HG03097 (cell line): ENCODE data around the gene B4GALNT2.
"Not testable (repeated sequence)": the region's sequence is repeated elsewhere in the genome, so short reads cannot be mapped to it uniquely, and the experiment has no call there.

ENCODE experiments used
- ATAC-seq: cut with Tn5 transposase; IDR thresholded peaks from one replicate; pipeline ENCODE4 v1.9.1; 2021; ENCODE audit not compliant: unreplicated experiment, low FRiP score

Gene B4GALNT2

GRCh38 chr17:49132699-49133364 lies at the start of gene B4GALNT2:
Gene B4GALNT2 (plus strand): TSS chr17:49132769. CDS start chr17:49132793, 24 bp downstream.
- no peak for ATAC-seq

- not testable (repeated sequence) for ATAC-seq
Measured at GRCh38 chr17:49085046-49085445, 47.5 kb upstream of the B4GALNT2 start.

GRCh38 chr17:49085565-49086315 lies 46.8 kb upstream of the B4GALNT2 start:
- ATAC-seq, result no peak

- ATAC-seq, result no peak
Measured at GRCh38 chr17:49086316-49086605, 46.3 kb upstream of the B4GALNT2 start.

GRCh38 chr17:49086649-49087048 lies 45.9 kb upstream of the B4GALNT2 start:
- ATAC-seq, result no peak

GRCh38 chr17:49089094-49089493 lies 43.5 kb upstream of the B4GALNT2 start:
- no peak for ATAC-seq

- no peak for ATAC-seq
Measured at GRCh38 chr17:49090878-49091594, 41.5 kb upstream of the B4GALNT2 start.

GRCh38 chr17:49093131-49093530 lies 39.4 kb upstream of the B4GALNT2 start:
- ATAC-seq, result no peak

- no peak for ATAC-seq
Measured at GRCh38 chr17:49100601-49101000, 32.0 kb upstream of the B4GALNT2 start.

- ATAC-seq, result no peak
Measured at GRCh38 chr17:49101054-49101534, 31.5 kb upstream of the B4GALNT2 start.

GRCh38 chr17:49103360-49103759 lies 29.2 kb upstream of the B4GALNT2 start:
- ATAC-seq, result not testable (repeated sequence)

GRCh38 chr17:49104511-49105074 lies 28.0 kb upstream of the B4GALNT2 start:
- no peak for ATAC-seq

- ATAC-seq, result no peak
Measured at GRCh38 chr17:49106321-49107210, 26.0 kb upstream of the B4GALNT2 start.

- no peak for ATAC-seq
Measured at GRCh38 chr17:49107211-49107557, 25.4 kb upstream of the B4GALNT2 start.

GRCh38 chr17:49108318-49108717 lies 24.3 kb upstream of the B4GALNT2 start:
- no peak for ATAC-seq

GRCh38 chr17:49110509-49110908 lies 22.1 kb upstream of the B4GALNT2 start:
- ATAC-seq, result no peak

GRCh38 chr17:49111934-49112333 lies 20.6 kb upstream of the B4GALNT2 start:
- no peak for ATAC-seq

GRCh38 chr17:49112936-49113335 lies 19.6 kb upstream of the B4GALNT2 start:
- ATAC-seq, result no peak

- no peak for ATAC-seq
Measured at GRCh38 chr17:49114703-49115102, 17.9 kb upstream of the B4GALNT2 start.

GRCh38 chr17:49117587-49118230 lies 14.9 kb upstream of the B4GALNT2 start:
- no peak for ATAC-seq
